ENCODE results near the gene FNDC3B. TPM values are rescaled to one million over a fixed set of nuclear protein-coding genes. Genes with fewer than 3 reads are reported as not detected.

The FNDC3B gene
- total and polyA plus RNA-seq, 2 donors (not counting 1 experiment from before 2014, with no cell fraction given), result 1.2 to 9.2 TPM

- Mint-ChIP-seq H3K4me3 (no peak overlapping the region), H3K27me3 (no peaks in the 10 kb centered on the region)
These were observed 260.8 kb downstream of the FNDC3B start for GRCh38 chr3:172300187-172300586.

GRCh38 chr3:172300862-172301261, 261.5 kb downstream of the FNDC3B start:
- WGBS (ENCODE audit: insufficient coverage), result 93% methylated on average over 3 of the region's 5 CpGs
- intact Hi-C loops (cut with micrococcal nuclease), result no loop called here
- no peak overlapping the region for H3K27ac ChIP-seq (ENCODE audit: low read length in 2 of 2)
- no peaks in the 10 kb centered on the region for H3K9me3 ChIP-seq (ENCODE audit: control extremely low read depth in 1 of 3, control insufficient read depth in 2 of 3, insufficient read depth in 1 of 3, low read length in 2 of 3)
- no peak overlapping the region for H3K4me3 Mint-ChIP-seq
- H3K79me2 ChIP-seq (ENCODE audit: control insufficient read depth, insufficient read depth, low read length), result no peaks in the 10 kb centered on the region
- H3K9me3 Mint-ChIP-seq (ENCODE audit: insufficient read depth), result no peaks in the 10 kb centered on the region
- no peaks in the 10 kb centered on the region for H4K20me1 ChIP-seq (ENCODE audit: control insufficient read depth, insufficient read depth, low read length, poor library complexity, severe bottlenecking)
- H3K4me1 Mint-ChIP-seq, result no peaks in the 10 kb centered on the region
- no peak overlapping the region for H3K27ac Mint-ChIP-seq
- no peak overlapping the region for H3K4me2 ChIP-seq (replicated peaks; ENCODE audit: low read depth, low read length, poor library complexity, severe bottlenecking)
- H3K36me3 ChIP-seq (replicated peaks in 1 of 2; ENCODE audit: control extremely low read depth in 1 of 2, control insufficient read depth in 1 of 2, extremely low read depth in 1 of 2, insufficient read depth in 2 of 2, low read length in 1 of 2), result no peaks in the 10 kb centered on the region
- ATAC-seq (ENCODE audit: low read depth) (no peak), DNase-seq (no peak)
- ChIA-PET POLR2A (no interaction called here), CTCF (interaction anchor here (1.2 kb wide), 1 partner anchor 32 kb away, joined by 3 read pairs; no protein-coding TSS in a partner anchor)
- no peaks in the 10 kb centered on the region for H3K27me3 Mint-ChIP-seq
- no peak overlapping the region for H3K9ac ChIP-seq (ENCODE audit: low read length)
- H2AFZ ChIP-seq (ENCODE audit: insufficient read depth, low read depth, low read length, poor library complexity, severe bottlenecking), result no peak overlapping the region
- no peaks in the 10 kb centered on the region for H3K27me3 ChIP-seq (replicated peaks in 1 of 4; ENCODE audit: control extremely low read depth in 1 of 4, control insufficient read depth in 3 of 4, insufficient read depth in 4 of 4, low read length in 3 of 4)
- TF ChIP-seq EZH2 (IDR thresholded peaks at IDR 0.05; ENCODE audit: borderline replicate concordance, insufficient read depth, low read depth, low read length, poor library complexity, severe bottlenecking), result no peak
- TF ChIP-seq CTCF (IDR thresholded peaks at IDR 0.05), result no peak
- H3K4me1 ChIP-seq (ENCODE audit: control insufficient read depth in 2 of 2, insufficient read depth in 2 of 2, low read length in 2 of 2), result no peaks in the 10 kb centered on the region
- H3K4me3 ChIP-seq (ENCODE audit: control extremely low read depth in 1 of 5, extremely low read depth in 1 of 5, insufficient read depth in 1 of 5, low read depth in 2 of 5, low read length in 4 of 5), result no peak overlapping the region

More at GRCh38 chr3:172300187-172300586, 260.8 kb downstream of the FNDC3B start:
- H3K27me3 ChIP-seq (replicated peaks in 1 of 4; ENCODE audit: control extremely low read depth in 1 of 4, control insufficient read depth in 3 of 4, insufficient read depth in 4 of 4, low read length in 3 of 4), result no peaks in the 10 kb centered on the region
- H3K36me3 ChIP-seq (replicated peaks in 1 of 2; ENCODE audit: control extremely low read depth in 1 of 2, control insufficient read depth in 1 of 2, extremely low read depth in 1 of 2, insufficient read depth in 2 of 2, low read length in 1 of 2), result no peaks in the 10 kb centered on the region
- H4K20me1 ChIP-seq (ENCODE audit: control insufficient read depth, insufficient read depth, low read length, poor library complexity, severe bottlenecking), result no peaks in the 10 kb centered on the region
- intact Hi-C loops (cut with micrococcal nuclease), result no loop called here
- H3K27ac Mint-ChIP-seq, result no peak overlapping the region
- no peaks in the 10 kb centered on the region for H3K4me1 ChIP-seq (ENCODE audit: control insufficient read depth in 2 of 2, insufficient read depth in 2 of 2, low read length in 2 of 2)
- H3K79me2 ChIP-seq (ENCODE audit: control insufficient read depth, insufficient read depth, low read length), result no peaks in the 10 kb centered on the region
- DNase-seq, result no peak
- H3K4me3 ChIP-seq (ENCODE audit: control extremely low read depth in 1 of 5, extremely low read depth in 1 of 5, insufficient read depth in 1 of 5, low read depth in 2 of 5, low read length in 4 of 5), result no peak overlapping the region
- CTCF ChIA-PET, result interaction anchor here (1.0 to 1.2 kb wide), 2 partner anchors 32 kb away, joined by 3 read pairs; no protein-coding TSS in a partner anchor
- POLR2A ChIA-PET, result no interaction called here
- H3K4me2 ChIP-seq (replicated peaks; ENCODE audit: low read depth, low read length, poor library complexity, severe bottlenecking), result no peak overlapping the region
- WGBS (ENCODE audit: insufficient coverage), result no CpG with 5 or more reads among the region's 2 CpGs
- H3K9ac ChIP-seq (ENCODE audit: low read length), result no peak overlapping the region
- ATAC-seq (ENCODE audit: low read depth), result no peak
- no peaks in the 10 kb centered on the region for H3K4me1 Mint-ChIP-seq
- TF ChIP-seq EZH2 (IDR thresholded peaks at IDR 0.05; ENCODE audit: borderline replicate concordance, insufficient read depth, low read depth, low read length, poor library complexity, severe bottlenecking), result no peak
- no peak for TF ChIP-seq CTCF (IDR thresholded peaks at IDR 0.05)
- no peak overlapping the region for H3K27ac ChIP-seq (ENCODE audit: low read length in 2 of 2)
- H3K9me3 ChIP-seq (ENCODE audit: control extremely low read depth in 1 of 3, control insufficient read depth in 2 of 3, insufficient read depth in 1 of 3, low read length in 2 of 3), result no peaks in the 10 kb centered on the region
- H2AFZ ChIP-seq (ENCODE audit: insufficient read depth, low read depth, low read length, poor library complexity, severe bottlenecking), result no peak overlapping the region
- H3K9me3 Mint-ChIP-seq (ENCODE audit: insufficient read depth), result no peaks in the 10 kb centered on the region

Measured in B cell (primary cell).